GM12878 (cell line): ENCODE measurements around the gene UBXN6. TPM values are rescaled to one million over a fixed set of nuclear protein-coding genes. Genes with fewer than 3 reads are reported as not detected.

ENCODE experiments used
- ATAC-seq: fragments of 200-7000 bp; cut with Tn5 transposase; 3 replicates; pipeline ENCODE4 v1.9.1; 2020; ENCODE audit warnings: mild to moderate bottlenecking, moderate library complexity
- BruUV-seq: library from RNA; stranded (reverse); fragments of 400-500 nt; replicated peaks from 2 replicates; lab custom pipeline; 2021; lab: Mats Ljungman, UMichigan
- CTCF ChIA-PET: fragments of 300-600 bp; sonication (Branson Sonifier 250); formaldehyde crosslinking; extraction: SDS; loops from one replicate; lab custom pipeline; 2021; ENCODE audit warnings: inconsistent platforms; lab: Yijun Ruan, JAX
- POLR2A ChIA-PET: fragments of 350-600 bp; formaldehyde crosslinking; extraction: SDS; loops from one replicate; lab custom pipeline; 2021; ENCODE audit warnings: inconsistent platforms; lab: Charles Lee
- RAD21 ChIA-PET: fragments of 300-600 bp; sonication (Branson Sonifier 250); formaldehyde crosslinking; loops from one replicate; lab custom pipeline; 2023; ENCODE audit warnings: antibody characterized with exemption; ENCODE audit not compliant: unreplicated experiment; lab: Charles Lee
- SMC1A ChIA-PET: fragments of 300-600 bp; sonication (Branson Sonifier 250); formaldehyde crosslinking; loops from one replicate; lab custom pipeline; 2023; ENCODE audit not compliant: unreplicated experiment, uncharacterized antibody; lab: Charles Lee
- DNase-seq: peaks from one replicate; pipeline ENCODE4 v3.0.0-alpha.2; 2011; ENCODE audit warnings: low read depth, low spot score
- FAIRE-seq: peaks from 3 replicates; lab custom pipeline; 2011; peaks lifted over from hg19 to GRCh38; lab: Jason Lieb, UNC
- H2AFZ ChIP-seq: 2 replicates; pipeline ENCODE4 v1.6.0; 2011; ENCODE audit warnings: low read depth, low read length, control low read depth; ENCODE audit not compliant: control insufficient read depth
- H3K27ac ChIP-seq: 2 replicates; pipeline ENCODE4 v1.5.1; 2011; ENCODE audit warnings: control low read depth; ENCODE audit not compliant: control insufficient read depth, insufficient read depth
- H3K27me3 ChIP-seq, 2 experiments: replicated peaks in 1 of 2; 2 replicates each; pipeline versions ENCODE4 v1.6.0 to v1.6.1; 2011; ENCODE audit warnings: low read length in 1 of 2; ENCODE audit not compliant: control insufficient read depth in 2 of 2, insufficient read depth in 2 of 2
- H3K36me3 ChIP-seq, 2 experiments: 2 replicates each; pipeline ENCODE4 v1.5.1; 2011; ENCODE audit warnings: low read length in 1 of 2; ENCODE audit not compliant: control insufficient read depth in 2 of 2, insufficient read depth in 2 of 2
- H3K4me1 ChIP-seq: 2 replicates; pipeline ENCODE4 v1.6.1; 2011; ENCODE audit warnings: mild to moderate bottlenecking, low read length, moderate library complexity, mixed read lengths; ENCODE audit not compliant: control insufficient read depth, insufficient read depth
- H3K4me2 ChIP-seq: 2 replicates; pipeline ENCODE4 v1.6.0; 2011; ENCODE audit warnings: control low read depth; ENCODE audit not compliant: control insufficient read depth, insufficient read depth
- H3K4me3 ChIP-seq: fragments of 200-600 bp; sonication (generic); 2 replicates; pipeline ENCODE4 v1.5.1; 2016
- H3K79me2 ChIP-seq: 2 replicates; pipeline ENCODE4 v1.6.0; 2011; ENCODE audit warnings: low read length; ENCODE audit not compliant: control insufficient read depth, insufficient read depth
- H3K9ac ChIP-seq: 2 replicates; pipeline ENCODE4 v1.8.0; 2011; ENCODE audit warnings: low read length, control low read depth, mixed read lengths; ENCODE audit not compliant: control insufficient read depth, insufficient read depth
- H3K9me3 ChIP-seq: replicated peaks from 3 replicates; pipeline ENCODE4 v1.5.1; 2011; ENCODE audit warnings: mild to moderate bottlenecking, low read length; ENCODE audit not compliant: control insufficient read depth, insufficient read depth
- H4K20me1 ChIP-seq: 2 replicates; pipeline ENCODE4 v1.6.0; 2011; ENCODE audit not compliant: control insufficient read depth, insufficient read depth
- BCL3 ChIP-seq: IDR thresholded peaks from 2 replicates; pipeline ENCODE4 v1.6.1; 2011; ENCODE audit warnings: borderline replicate concordance, low read depth, mild to moderate bottlenecking, moderate library complexity, low read length; ENCODE audit not compliant: insufficient read depth, poor library complexity, severe bottlenecking
- BCLAF1 ChIP-seq: fragments of 450-650 bp; IDR thresholded peaks from 2 replicates; pipeline ENCODE4 v1.6.1; 2017; ENCODE audit warnings: antibody characterized with exemption, mild to moderate bottlenecking, moderate library complexity
- CBX3 ChIP-seq: fragments of 200-600 bp; sonication (generic); IDR thresholded peaks from 2 replicates; pipeline ENCODE4 v1.6.1; 2016; ENCODE audit warnings: low read depth, borderline replicate concordance
- CREM ChIP-seq: IDR thresholded peaks from 2 replicates; pipeline ENCODE4 v1.6.1; 2014; ENCODE audit warnings: antibody characterized with exemption, low read depth
- IRF4 ChIP-seq: IDR thresholded peaks from 2 replicates; pipeline ENCODE4 v1.6.1; 2011; ENCODE audit warnings: low read depth, low read length
- LARP7 ChIP-seq: fragments of 450-650 bp; IDR thresholded peaks from 2 replicates; pipeline ENCODE4 v1.6.1; 2017; ENCODE audit warnings: mild to moderate bottlenecking
- MTA3 ChIP-seq: IDR thresholded peaks from 2 replicates; pipeline ENCODE4 v1.6.1; 2012; ENCODE audit warnings: low read length, inconsistent platforms, borderline replicate concordance
- RBBP5 ChIP-seq: fragments of 200-600 bp; sonication (generic); conservative IDR thresholded peaks from 2 replicates; pipeline ENCODE4 v1.6.1; 2016
- RUNX3 ChIP-seq: IDR thresholded peaks from 2 replicates; pipeline ENCODE4 v1.6.1; 2012; ENCODE audit warnings: low read length, inconsistent platforms
- TAF1 ChIP-seq: IDR thresholded peaks from 2 replicates; pipeline ENCODE4 v1.6.1; 2011; ENCODE audit warnings: mild to moderate bottlenecking, low read depth, low read length, borderline replicate concordance
- YBX1 ChIP-seq: fragments of 450-650 bp; IDR thresholded peaks from 2 replicates; pipeline ENCODE4 v1.6.1; 2016; ENCODE audit warnings: antibody characterized with exemption
- WGBS: methylation state at CpG from one replicate; pipeline ENCODE4 v1.1.6; 2016; ENCODE audit warnings: low lambda C conversion rate; ENCODE audit not compliant: insufficient replicate concordance, insufficient coverage; ENCODE audit errors: missing lambda C conversion rate; 5-methylcytosine and 5-hydroxymethylcytosine counted together
- in situ Hi-C: fragments of 300-500 bp; cut with MboI; formaldehyde crosslinking; loops from 9 replicates; pipeline ENCODE4 v1.14.3; 2018; ENCODE audit warnings: mixed read lengths
- intact Hi-C: fragments of 100-400 bp; cut with micrococcal nuclease; formaldehyde crosslinking; loops from one replicate; pipeline ENCODE4 v1.14.2; 2022; ENCODE audit not compliant: unreplicated experiment
- polyA plus RNA-seq, 11 experiments: library from polyadenylated mRNA; depleted of rRNA in 4 of 11; unstranded in 6 of 11; stranded (reverse) in 5 of 11; fragments of >200 nt; fragmentation: Nextera tagmentation in 4 of 11; fragmentation: Illumina TruSeq in 1 of 11; extraction: Ambion mirVana in 4 of 11; extraction: Trizol in 1 of 11; gene quantifications; 1 replicate in 1 of 11; 2 replicates in 10 of 11; pipeline versions ENCODE4 v1.2.1 to v1.2.3, GENCODE V29; 2011 to 2016; ENCODE audit warnings: inconsistent platforms in 2 of 11, missing spikeins in 2 of 11, low read depth in 1 of 11
- total RNA-seq, 4 experiments: library from RNA; depleted of rRNA in 3 of 4; stranded (reverse); fragments of >200 nt in 3 of 4; fragmentation: Illumina TruSeq in 1 of 4; extraction: Trizol in 1 of 4; gene quantifications; 2 replicates each; pipeline versions ENCODE4 v1.2.1 to v1.2.3, GENCODE V29; 2013 to 2021

Gene UBXN6
- total and polyA plus RNA-seq, 10 of the 15 experiments (the other 5 are each of a cell fraction or from before 2014, with no cell fraction given), result 0.47 to 50.8 (median 13.0) TPM

GRCh38 chr19:4443966-4444764 is 13.4 kb downstream of the UBXN6 start (continued):
- no peak for TF ChIP-seq BCLAF1
- no peak for TF ChIP-seq MTA3
- TF ChIP-seq CREM, result no peak
- TF ChIP-seq YBX1, result no peak
- no peak for TF ChIP-seq TAF1
- no peak for TF ChIP-seq IRF4
- TF ChIP-seq BCL3, result peak; percentile 15
- no peak for TF ChIP-seq CBX3

- no peak for FAIRE-seq
- in situ Hi-C loops (no loop called here), intact Hi-C loops (no loop called here)
- Histone ChIP-seq H3K79me2 (no peaks in the 10 kb centered on the region), H3K9ac (no peak overlapping the region), H4K20me1 (no peaks in the 10 kb centered on the region), H2AFZ (no peak overlapping the region), H3K4me1 (peaks cover 7% of the 10 kb centered on the region), H3K9me3 (no peaks in the 10 kb centered on the region), H3K36me3 (peaks cover 0 to 29% of the 10 kb centered on the region in 2 experiments; a peak in 3 of 4 replicates), H3K4me3 (no peak overlapping the region), H3K27me3 (no peaks in the 10 kb centered on the region), H3K4me2 (no peak overlapping the region), H3K27ac (no peak overlapping the region)
- TSS peak; percentile 39 for BruUV-seq
- SMC1A ChIA-PET, result no interaction called here
- ATAC-seq, result no peak
- no peak for DNase-seq
- CTCF ChIA-PET, result no interaction called here
- TF ChIP-seq RUNX3, result no peak
- no peak for TF ChIP-seq RBBP5
- TF ChIP-seq CREM, result no peak
- no peak for TF ChIP-seq LARP7
- POLR2A ChIA-PET, result interaction anchor here (0.6 kb wide), 1 partner anchor 19 kb away, joined by 4 read pairs; no protein-coding TSS in a partner anchor
- RAD21 ChIA-PET, result no interaction called here
- WGBS, result 93% methylated on average over 15 of the region's 15 CpGs
Measured at GRCh38 chr19:4443188-4443587, 14.4 kb downstream of the UBXN6 start.
